Left hindlimb (tissue), 1 donor: ENCODE data around the gene ADARB2.
A peak's percentile ranks its signal among the peaks of the same experiment; 100 is the strongest.
"Not testable (repeated sequence)": the region's sequence is repeated elsewhere in the genome, so short reads cannot be mapped to it uniquely, and the experiment has no call there.

Source experiments
- DNase-seq: peaks from one replicate; pipeline ENCODE4 v3.0.0-alpha.2; 2018

The ADARB2 gene

DNA sequence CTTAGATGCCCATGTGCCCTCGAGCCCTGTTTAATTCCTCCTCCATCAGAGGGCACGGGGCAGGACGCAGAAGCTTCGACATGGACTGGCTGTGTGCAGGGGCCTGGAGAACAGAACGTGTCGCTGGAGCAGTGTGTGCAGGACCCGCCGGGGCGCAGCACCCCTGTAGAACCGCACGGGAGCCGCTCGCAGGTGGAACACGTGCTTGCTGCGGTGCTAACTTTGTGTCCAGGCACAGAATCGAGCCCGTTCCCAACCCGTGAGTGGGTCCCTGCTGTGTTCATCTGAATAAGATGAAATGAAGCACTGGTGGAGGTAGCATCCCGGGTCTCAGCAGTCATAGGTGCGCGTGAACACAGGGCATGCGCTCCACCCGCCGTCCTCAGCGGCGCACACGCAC lies 564.2 kb downstream of the ADARB2 start:
- no peak for DNase-seq

DNA sequence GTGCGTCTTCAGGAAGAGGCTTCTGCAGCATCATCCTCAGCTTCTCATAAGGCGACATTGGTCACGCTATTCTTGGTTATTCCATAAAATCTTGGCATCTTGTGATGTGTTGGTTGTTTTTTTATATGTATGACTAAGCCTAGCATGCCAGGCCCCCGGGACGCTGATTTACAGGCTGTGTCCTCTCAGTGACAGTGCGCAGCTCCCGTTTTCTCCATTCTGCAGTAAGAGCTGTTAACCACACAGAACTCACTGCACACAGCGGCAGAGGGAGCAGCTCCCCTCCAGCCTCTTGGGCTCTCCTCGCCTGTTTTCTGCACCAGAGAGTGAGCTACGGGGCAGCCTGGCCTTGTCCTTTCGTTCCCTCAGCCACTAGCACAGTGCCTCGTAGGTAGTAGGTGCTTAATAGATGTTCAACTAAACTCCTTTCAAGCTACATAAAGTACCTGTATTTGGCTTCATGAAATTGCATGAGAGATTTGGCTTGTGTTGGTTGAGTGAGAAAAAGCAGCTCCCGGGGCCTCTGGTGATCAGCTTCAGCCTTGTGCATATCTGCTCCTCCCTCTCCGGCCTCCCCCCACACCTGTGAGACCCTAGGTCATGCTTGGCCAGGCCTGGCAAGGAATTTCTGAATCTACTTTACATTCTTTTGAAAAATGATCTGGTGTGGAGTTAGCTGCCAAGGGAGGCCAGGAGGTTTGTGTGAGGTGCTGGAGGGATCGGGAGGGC lies 564.9 kb downstream of the ADARB2 start:
- DNase-seq = peak; percentile 15

DNA sequence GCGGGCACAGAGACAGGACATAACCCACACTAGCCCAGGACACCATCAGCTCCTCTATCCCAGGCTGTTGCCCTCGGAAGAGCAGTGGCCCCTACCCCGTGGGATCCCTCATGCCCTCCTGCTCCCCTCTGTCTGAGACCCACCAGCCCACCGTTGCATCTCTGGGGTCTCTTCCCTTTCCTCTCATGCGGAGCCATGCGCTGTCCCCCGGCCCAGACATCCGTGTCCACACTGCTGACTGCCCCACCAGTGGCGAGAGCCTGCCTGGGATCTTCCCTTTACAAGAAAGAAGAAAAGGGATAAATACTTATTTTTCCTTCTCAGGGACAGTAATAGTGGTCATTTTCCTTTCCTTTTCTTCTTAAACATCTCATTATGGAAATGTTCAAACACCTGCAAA lies 565.7 kb downstream of the ADARB2 start:
- no peak for DNase-seq

DNA sequence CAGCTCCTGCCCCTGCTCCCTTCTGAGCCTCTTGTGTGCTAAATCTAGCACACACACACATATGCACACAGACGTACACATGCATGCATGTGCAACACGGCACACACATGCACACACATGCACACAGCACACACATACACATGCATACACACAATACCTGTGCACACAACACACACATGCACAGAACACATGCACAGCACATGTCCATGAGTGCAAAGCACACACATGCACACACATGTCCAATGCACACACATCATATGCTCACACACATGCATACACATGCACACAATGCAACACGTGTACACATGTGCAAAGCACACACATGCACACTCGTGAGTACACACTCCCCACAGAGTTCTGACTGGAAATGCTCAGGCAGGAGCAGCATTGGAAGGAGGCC lies 566.1 kb downstream of the ADARB2 start:
- DNase-seq = no peak

- no peak for DNase-seq
Measured at GRCh38 chr10:1170867-1171180, 566.5 kb downstream of the ADARB2 start.

- DNase-seq = peak; percentile 4
Measured at GRCh38 chr10:1169981-1170866, 567.1 kb downstream of the ADARB2 start.

GRCh38 chr10:1169186-1169885 lies 568.0 kb downstream of the ADARB2 start:
- peak; percentile 16 for DNase-seq

GRCh38 chr10:1168763-1169162 lies 568.6 kb downstream of the ADARB2 start:
- no peak for DNase-seq

GRCh38 chr10:1166828-1167275 lies 570.5 kb downstream of the ADARB2 start:
- no peak for DNase-seq

GRCh38 chr10:1166101-1166827 lies 571.1 kb downstream of the ADARB2 start:
- DNase-seq = peak; percentile 5

DNA sequence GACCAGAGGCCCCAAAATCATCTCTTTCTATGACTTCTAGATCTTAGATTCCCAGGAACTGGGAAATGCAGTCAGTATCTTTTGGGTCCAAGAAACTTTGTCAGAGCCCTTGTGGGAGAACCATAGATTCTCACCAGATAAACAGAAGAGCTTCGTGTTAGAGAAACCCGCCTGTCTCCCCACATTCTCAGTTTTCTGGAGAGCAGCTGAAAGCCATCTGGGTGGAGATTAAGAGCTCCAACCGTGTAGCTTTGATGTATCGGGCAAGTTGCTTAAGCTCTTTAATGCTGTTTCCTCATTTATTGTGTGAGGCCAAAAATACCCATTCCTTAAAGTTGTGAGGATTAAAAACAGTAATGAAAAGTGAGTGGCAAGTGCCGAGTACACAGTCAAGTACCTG lies 573.5 kb downstream of the ADARB2 start:
- no peak for DNase-seq

DNA sequence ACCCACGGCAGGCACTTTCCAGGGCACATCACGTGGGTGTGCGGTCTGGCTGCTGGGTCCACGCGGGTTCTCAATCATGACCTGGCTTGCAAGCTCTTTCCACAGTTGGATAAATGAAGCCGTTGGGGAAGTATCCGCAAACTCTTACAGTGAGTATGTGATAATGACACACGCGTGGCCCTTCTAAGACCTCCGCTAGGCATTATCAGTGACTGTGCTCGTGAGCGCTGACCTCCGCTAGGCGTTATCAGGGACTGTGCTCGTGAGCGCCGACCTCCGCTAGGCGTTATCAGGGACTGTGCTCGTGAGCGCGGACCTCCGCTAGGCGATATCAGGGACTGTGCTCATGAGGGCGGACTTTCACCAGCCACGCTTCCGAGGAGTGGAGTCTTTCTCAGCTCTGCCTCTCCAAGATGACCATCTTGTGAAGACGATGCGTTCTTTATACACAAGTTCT lies 574.1 kb downstream of the ADARB2 start:
- DNase-seq = no peak

DNA sequence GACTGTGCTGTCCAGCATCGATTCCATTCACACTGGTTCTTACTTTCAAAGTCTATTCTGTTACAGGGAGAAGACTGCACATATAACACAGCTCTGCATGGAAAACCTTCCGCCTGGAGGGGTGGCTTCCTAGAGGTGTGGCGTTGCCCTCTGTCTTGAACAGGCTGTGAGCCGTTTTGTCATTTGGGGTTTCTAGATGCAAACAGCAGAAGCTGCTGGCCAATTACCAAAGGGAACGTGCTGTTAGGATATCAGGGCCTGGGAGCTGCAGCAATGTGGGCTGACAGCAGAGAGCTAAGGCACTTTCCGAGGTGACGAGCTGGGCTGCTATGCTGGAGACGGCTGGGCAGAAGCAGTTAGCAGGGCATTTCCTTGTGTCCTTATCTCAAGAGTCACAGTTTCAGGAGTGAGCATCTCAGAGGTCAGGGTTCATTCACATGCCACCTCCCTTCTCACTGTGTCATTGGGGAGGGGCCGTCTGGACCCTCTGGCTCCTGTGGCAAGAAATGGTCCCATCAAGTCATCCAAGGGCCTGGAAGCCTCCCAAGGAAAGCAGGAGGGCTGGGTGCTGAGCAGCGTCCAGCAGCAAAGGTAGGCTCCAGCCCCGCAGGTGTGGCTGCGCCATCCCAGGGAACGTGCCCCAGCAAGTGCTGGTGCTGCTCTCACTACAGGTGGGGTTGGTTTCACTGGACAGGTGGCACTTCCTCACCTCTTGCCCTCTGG lies 574.7 kb downstream of the ADARB2 start:
- no peak for DNase-seq

DNA sequence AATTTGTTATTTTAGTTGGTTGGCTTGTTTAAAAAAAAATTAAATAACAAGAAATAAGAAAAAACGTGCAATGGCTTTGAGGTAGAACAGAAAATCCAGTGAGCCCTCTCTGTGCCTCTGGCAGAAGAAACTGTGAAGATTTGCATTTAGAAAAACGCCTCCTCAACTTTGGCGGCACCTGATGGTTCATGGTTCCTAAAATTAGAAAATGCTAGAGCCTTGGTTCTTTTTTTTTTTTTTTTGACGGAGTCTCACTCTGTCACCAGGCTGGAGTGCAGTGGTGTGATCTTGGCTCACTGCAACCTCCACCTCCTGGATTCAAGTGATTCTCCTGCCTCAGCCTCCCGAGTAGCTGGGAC lies 576.0 kb downstream of the ADARB2 start:
- not testable (repeated sequence) for DNase-seq

DNA sequence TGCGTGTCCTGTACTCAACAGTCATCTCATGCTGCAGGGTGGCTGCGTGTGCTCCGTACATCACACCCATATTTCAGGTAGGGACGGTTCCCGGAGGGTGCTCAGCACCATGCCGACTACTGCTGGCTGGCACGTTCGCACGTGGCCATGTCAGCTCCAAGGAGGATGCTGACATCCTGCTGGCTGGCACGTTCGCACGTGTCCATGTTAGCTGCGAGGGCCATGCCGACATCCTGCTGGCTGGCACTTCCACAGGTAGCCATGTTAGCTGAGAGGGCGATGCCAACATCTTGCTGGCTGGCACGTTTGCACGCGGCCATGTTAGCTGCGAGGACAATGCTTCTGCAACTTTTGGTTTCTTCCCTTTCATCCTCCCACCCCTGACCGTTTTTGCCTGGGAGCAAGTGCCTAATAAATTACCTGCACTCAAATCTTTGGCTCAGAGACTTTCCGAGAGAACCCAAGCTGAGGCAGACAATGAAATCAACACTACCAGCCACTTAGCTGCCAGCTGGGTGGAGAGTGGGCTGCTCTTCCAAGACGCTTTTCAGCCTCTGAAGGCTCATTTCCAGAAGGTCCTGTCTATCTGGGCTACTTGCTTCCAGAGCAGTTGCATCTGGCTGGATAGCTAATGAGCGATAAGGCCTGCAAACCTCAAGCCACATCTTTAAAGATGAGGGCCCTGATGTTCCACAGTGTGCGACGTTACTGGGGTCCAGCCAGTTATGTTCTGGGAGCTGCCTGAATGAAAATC lies 576.6 kb downstream of the ADARB2 start:
- no peak for DNase-seq

DNA sequence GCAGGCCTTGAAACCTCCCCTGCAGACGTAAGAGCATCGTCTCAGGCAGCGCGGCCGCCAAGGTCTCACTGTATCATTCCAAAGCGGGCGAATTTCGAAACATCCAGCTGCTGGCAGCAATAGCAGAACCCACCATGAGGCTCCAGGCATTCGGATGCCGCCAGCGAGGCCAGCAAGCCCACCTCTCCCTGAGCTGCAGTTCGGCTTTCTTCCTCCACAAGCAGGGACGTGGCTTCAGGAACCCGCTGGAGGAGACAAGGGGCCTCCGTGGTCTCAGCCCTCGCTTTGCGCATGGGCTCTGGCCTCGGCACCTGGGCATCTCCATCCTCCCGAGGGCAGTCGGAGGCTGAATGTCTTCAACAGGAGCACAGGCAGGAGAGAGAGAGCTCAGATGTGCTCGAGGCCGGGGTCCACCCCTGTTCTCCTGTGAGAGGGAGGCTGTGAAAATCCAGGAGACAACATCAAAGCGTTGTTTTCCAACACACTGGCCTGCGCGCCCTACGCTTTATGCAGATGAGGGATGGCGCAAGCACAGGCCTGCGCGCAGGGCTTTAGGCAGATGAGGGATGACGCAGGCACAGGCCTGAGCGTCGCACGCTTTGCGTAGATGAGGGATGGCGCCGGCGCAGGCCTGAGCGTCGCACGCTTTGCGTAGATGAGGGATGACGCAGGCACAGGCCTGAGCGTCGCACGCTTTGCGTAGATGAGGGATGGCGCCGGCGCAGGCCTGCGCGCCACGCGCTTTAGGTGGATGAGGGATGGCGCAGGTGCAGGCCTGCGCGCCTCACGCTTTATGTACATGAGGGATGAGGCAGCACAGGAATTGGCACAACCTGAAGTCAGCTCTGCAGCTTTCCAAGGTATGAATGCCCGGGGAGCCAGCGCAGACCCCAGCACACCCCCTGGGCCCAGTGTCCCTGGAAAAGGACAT lies 577.9 kb downstream of the ADARB2 start:
- DNase-seq = no peak

DNA sequence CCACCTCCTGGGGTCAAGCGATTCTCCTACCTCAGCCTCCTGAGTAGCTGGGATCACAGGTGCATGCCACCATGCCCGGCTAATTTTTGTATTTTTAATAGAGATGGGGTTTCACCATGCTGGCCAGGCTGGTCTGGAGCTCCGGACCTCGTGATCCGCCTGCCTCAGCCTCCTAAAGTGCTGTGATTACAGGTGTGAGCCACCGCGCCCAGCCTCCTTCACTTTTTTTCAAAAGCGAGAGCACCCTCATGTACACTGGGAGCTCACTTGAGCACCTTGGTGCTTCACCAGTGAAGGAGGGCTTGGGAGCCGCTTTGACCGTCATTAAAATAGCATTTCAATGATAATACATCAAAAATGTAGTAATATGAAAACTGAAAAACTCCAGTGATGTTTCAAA lies 578.8 kb downstream of the ADARB2 start:
- not testable (repeated sequence) for DNase-seq

- no peak for DNase-seq
Measured at GRCh38 chr10:1158066-1158465, 579.3 kb downstream of the ADARB2 start.

DNA sequence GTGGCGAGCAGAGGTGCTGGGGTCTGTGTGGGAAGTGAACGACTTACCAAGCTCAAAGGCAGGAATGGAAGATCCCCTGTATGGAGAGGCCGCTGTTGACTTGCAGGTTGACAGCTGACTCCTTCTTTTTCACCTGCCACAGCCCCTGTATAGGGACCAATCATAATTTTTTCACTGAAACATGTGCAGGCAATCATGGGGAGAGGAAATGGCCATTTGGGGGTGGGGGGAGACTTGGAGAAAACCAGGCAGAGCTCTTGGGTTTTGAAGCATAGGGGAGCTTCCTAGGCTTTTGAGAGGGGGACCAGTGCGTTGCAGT lies 579.8 kb downstream of the ADARB2 start:
- no peak for DNase-seq

DNA sequence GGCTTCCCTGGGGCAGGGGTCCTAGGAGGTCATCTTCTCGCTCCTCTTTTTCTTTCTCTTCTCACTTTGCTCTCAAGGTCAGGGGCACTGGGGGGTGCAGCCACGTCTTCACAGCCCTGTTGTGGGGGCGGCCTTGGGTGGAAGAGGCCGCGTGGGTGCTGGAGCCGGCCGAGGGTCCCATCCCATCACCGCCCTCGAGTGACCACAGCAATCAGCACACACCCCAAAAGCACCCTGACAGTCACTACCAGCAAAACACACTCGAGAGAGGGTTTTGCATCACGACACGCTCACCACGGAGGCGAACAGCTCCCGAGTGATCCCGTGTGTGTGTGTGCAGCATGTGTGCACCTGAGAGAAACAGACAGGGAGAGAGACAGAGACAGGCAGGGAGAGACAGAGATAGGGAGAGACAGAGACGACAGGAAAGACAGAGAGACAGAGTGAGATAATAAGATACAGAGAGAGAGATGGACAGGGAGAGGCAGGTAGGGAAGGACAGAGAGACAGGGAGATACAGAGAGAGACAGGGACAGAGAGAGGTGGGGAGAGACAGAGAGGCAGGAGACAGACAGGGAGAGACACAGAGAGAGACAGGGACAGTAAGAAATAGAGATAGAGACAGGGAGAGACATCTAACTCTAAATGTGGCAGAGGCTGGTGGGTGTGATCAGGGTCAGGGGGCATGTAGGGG lies 580.3 kb downstream of the ADARB2 start:
- no peak for DNase-seq
